GM23248 (cell line): ENCODE results near the gene PVR.

Experiments used
- EZH2 ChIP-seq: fragments of 200-600 bp; sonication (generic); IDR thresholded peaks from 2 replicates; pipeline ENCODE4 v1.6.1; 2018; ENCODE audit warnings: antibody characterized with exemption, mild to moderate bottlenecking; ENCODE audit not compliant: insufficient read depth, poor library complexity, severe bottlenecking
- EZH2phosphoT487 ChIP-seq: fragments of 200-600 bp; sonication (generic); IDR thresholded peaks from 2 replicates; pipeline ENCODE4 v1.6.1; 2018; ENCODE audit warnings: antibody characterized with exemption, moderate library complexity, mild to moderate bottlenecking, low read depth; ENCODE audit not compliant: insufficient read depth

DNA sequence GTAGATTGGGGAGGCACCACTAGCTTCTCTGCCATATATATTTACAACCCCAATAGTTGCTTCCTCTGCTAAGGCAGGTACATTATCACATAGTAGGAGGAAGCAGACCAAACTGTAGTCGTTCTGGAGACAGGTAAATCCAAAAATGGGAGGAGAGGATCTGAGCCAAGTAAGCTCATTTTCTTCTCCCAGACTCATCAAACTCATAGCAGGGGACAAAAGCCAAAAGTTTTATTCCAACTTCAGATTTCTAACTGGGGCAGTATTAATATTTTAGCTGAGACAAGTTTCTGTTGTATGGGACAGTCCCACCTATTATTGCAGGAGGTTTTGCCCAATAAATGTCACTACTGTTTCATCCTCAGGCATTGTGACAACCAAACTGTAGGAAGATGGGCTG lies 38.2 kb upstream of the PVR start:
- TF ChIP-seq EZH2 = no peak
- TF ChIP-seq EZH2phosphoT487 = no peak
